Embryonic facial prominence (tissue), 1 donor: Measurements from ENCODE around the gene ACBD4.
A peak's percentile ranks its signal among the peaks of the same experiment; 100 is the strongest.
"Not testable (repeated sequence)": the region's sequence is repeated elsewhere in the genome, so short reads cannot be mapped to it uniquely, and the experiment has no call there.

Experiments
- DNase-seq: peaks from one replicate; pipeline ENCODE4 v3.0.0-alpha.2; 2016; ENCODE audit errors: extremely low spot score

ACBD4 gene

DNA sequence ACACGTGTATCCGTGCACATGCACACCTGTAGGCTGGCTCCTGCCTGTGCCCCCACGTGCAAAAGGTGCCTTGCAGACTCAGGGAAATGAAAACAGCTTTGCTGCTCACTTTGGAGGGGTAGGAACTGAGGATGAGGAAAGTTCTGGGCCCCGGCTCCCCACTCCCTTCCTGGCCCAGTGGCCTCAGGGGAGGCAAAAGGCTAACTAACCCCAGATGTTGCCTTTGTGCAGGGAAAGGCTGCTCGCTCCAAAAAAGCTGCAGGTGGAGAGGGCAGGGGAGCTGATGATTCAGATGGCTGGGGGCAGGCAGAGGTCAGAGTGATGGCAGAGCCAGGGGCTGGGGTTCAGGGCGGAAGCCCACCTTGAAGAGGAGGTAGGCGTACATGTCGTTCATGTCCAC, 15.5 kb upstream of the ACBD4 start:
- no peak for DNase-seq

DNA sequence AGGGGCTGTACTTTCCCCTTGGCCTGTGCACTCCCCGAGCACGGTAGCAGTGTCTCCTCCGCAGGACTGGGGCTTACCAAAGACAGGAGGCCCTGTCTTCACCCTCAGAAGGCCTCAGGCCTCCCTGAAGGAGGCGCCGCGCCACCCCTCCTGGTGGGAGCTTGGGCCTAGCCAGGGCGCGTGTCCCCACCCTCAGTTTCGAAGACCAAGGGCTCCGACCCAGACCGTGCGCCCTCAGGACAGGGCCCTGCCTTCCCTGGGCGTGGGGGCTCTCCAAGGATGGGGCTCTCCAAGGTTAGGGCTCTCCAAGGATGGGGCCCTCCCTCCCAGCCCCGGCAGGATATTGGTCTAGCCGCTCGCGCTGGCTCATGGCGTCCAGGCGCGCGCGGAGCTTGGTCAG, 14.9 kb upstream of the ACBD4 start:
- no peak for DNase-seq

DNA sequence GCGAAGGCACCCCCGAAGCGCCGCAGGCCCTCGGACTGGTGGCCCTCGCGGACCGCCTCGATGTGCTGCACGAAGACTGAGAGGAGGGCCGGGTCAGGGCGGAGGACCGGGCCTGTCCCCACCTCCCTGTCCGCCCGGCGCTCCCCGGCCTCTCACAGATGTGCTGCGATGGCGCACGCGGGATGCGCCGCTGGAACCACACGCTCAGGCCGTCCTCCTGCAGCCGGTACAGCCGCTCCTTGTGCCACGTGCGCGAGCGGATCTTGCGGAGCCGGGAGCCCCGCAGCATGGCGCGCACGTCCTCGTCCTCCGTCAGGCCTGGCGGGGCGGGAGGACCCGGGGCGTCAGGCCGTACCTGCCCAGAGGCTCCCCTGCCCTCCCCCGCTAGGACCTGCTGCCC, 14.4 kb upstream of the ACBD4 start:
- DNase-seq: no peak

DNA sequence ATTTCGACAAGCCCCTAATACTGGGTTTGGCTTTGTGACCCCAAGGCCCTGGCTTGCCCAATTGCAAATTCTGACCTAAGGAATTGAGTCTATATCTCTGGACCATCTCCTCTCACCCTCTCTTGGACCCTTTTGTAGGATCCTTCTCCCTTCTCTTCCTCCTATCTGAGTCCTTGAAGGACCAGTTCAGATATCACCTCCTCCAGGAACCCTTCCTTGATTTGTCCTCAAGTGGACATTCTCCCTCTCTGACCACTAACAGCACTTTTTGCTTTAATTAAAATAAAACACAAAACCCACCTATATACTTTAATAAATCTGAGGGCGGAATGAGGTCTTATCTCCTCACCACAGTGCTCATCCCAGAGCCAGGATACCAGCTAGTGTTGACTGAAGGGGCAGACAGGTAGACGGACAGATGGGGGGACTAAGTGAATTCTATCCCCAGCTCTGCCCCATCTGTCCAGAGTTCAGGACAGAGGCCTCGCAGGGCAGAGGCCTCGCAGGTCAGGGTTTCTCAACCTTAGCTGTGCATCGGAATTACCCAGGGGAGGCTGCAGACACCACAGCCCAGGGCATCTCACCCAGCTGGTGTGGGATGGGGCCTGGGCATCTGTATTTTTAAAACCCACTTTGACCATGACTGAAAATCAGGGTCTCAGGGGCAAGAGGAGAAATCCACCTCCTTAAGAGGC, 12.3 kb upstream of the ACBD4 start:
- no peak for DNase-seq

DNA sequence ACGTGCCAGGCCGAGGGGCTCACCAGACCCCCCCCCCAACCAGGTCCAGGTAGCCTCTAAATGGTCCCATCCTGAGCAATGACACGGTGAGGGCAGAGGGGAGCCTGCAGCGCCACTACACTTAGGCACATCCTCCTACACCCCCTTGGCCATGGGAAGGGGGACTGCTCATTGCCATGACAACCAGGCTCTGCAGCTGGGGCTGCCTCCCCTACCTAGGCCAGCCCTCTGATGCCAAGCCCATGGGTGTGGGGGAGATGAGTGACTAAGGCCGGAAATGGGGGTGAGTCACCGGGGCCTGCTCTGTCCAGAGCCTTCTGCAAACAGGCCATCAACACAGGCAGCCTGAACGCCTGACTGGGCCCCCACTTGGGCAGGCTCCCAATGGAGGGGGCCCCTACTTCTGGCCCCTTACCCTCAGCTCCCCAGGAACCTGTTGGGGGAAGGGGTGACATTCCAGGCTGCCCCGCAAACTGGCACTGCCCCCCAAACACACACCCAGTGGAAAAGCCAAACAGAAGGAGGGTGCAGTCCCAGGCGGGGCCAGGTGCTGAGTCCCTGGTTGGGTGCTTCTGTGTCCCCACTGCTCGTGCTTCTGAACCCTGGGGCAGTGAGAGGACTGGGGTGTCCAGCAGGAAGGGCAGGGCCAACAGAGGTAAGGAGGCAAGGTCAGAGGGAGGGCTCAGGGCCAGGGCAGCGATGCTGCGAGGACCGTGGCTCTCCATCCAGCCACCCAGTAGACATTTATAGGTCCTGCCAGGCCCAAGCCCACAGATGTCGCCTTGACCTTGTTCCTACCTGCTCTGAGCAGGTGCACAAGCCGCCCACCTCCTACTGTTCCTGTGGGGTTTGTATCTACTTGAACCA, 11.3 kb upstream of the ACBD4 start:
- DNase-seq: no peak

DNA sequence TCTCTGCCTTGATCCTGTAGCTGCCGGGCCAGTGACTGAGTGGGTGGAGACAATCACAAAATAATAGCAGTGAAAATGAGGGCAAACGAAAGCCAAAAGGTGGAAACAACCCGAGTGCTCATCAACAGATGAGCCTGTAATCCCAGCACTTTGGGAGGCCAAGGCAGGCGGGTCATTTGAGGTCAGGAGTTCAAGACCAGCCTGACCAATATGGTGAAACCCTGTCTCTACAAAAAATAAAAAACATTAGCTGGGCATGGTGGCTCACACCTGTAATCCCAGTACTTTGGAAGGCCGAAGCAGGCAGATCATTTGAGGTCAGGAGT, 10.7 kb upstream of the ACBD4 start:
- not testable (repeated sequence) for DNase-seq

DNA sequence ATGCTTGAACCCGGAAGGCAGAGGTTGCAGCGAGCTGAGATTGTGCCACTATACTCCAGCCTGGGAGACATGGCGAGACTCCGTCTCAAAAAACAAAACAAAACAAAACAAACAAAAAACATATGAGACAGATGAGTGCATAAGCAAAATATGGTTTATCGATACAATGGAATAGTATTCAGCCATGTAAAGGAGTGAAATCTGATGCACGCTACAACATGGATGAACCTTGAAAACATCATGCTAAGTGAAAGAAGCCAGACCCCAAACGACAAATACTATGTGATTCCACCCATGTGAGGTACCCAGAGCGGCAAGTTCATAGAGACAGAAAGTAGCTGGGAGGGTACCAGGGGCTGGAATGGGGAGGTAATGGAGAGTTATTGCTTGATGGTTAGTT, 10.0 kb upstream of the ACBD4 start:
- no peak for DNase-seq

DNA sequence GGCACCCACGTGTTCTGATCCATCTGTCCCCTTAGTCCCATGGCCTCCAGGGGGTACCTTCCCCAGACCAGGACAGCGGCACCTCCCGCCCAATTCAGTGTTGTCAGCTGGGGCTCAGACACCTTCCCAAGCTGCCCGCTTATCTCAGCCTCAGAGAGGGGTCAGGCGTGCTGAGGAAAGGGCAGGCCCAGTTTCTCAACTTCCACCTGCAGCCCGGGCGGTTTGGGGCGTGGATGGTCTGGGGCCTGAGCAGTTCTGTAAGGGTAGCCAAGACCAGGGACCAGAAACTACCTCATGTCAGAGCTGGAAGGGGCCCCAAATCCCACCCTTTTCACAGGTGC, 8.3 kb upstream of the ACBD4 start:
- no peak for DNase-seq

DNA sequence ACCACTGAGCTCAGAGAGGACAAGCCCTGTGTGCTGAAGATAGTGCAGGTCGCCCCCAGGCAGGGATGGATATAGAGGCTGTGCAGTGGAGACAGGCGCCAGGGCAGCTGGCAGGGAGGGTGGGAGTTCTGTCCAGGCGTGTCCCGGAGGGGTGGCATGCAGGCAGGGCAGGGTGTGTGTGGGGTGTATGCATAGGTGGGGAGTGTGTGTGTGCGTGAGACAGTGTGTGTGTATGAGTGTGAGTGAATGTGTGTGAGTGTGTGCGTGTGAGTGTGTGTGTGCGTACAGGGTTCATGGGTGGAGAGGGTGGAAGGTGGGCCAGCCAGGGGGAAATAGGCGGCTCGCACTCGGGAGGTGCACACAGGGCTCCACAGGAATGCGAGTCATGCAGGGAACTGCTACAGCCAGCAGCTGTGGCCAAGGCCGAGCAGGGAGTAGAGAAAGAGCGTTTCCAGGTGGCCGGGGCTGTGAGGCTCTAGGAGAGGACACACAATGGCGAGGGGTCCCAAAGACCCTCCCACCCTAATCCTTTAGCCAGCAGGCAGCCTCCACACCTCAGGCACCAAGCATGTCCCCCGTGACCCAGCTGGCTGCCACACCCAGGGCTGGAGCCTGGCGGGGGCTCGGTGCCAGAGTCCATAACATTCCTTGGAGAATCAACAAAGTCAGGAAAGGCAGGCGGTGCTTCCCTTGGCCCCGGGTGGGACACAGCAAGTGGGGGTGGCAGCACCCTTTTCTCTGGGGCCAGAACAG, 7.8 kb upstream of the ACBD4 start:
- no peak for DNase-seq

DNA sequence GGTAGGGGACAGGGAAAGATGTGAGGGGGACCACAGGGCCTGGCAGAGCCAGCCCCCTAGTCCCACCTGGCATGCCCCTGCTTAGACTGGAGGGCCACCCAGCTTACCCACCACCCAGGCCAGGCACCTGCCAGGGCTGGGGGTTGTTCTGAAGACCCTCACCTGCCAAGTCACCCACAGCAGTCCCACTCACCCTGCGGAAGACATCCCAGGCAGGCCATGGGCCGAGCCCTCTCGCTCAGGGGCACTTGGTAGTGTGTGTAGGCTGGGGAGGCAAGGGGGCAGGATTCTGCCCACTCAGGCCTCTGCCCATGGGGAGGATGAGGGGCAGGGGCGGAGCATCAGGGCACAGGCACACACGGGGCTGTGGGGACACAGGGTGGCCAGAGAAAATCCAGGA, 7.2 kb upstream of the ACBD4 start:
- no peak for DNase-seq

DNA sequence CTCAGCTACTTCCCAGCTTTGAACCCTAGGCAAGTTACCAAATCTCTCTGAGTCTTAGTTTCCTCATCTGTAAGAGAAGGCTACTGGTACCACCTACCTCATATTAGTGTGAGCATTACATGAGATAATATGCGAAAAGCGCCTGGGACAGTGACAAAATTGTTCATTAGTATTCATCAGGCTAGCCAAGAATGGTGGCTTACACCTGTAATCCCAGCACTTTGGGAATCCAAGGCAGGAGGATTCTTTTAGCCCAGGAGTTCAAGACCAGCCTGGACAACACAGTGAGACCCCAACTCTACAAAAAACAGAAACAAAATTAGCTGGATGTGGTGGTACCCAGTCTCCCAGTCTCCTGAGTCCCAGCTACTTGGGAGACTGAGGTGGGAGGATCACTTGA, 6.5 kb upstream of the ACBD4 start:
- DNase-seq: no peak

DNA sequence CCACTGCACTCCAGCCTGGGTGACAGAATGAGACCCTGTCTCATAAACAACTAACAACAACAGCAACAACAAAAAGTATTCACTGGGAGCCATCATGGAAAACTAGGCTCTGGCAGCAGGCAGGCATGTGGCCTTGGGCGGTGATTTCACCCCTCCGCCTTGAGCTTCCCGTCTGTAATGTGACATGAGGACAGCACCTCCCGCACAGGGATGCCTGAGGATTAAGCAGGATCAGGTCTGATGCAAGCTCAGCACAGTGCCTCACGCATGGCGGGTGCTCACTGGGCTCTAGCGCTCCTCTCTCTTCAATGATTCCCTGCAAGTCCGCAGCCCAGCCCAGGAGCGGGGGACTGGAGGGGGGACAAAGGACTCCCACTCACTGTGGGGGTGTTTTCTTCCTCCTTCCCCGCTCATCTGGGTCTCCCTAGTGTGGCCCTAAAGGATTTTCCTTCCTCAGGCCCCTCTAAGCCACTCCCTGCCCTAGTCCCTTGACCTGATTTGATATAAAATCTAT, 6.0 kb upstream of the ACBD4 start:
- no peak for DNase-seq

DNA sequence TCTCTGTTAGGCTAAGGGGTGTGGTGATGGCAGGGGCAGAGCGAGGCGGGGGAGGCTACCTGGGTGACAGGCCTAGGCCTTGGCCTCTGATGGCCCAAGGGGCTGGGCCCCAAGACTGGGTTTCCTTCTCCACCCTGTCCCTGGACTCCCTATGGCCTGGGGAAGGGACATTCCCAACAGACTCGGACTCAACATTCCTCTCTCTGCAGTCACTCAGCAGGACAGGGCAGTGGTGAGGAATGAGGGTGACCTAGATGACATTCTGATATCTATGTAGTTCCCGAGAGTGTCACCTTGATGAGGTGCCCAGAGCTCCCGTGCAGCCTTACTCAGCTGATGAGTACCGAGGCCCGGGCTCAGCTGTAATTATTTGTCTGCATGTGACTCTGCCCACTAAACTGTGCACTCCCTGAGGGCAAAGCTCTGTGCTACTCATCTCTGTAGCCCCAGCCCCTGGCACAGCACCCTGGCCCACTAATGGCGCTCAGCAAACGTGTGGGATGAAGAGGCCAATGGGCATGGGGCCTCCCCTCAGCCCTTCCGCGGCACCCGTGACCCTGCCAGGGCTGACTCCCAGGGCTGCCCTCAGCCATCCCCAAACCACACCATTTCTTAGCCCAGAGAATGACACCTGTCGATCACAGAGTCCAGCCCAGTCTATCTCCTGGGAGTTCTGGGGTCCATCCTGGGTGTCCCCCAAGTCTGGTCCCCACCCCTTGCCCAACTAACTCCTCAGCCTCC, 5.4 kb upstream of the ACBD4 start:
- no peak for DNase-seq

DNA sequence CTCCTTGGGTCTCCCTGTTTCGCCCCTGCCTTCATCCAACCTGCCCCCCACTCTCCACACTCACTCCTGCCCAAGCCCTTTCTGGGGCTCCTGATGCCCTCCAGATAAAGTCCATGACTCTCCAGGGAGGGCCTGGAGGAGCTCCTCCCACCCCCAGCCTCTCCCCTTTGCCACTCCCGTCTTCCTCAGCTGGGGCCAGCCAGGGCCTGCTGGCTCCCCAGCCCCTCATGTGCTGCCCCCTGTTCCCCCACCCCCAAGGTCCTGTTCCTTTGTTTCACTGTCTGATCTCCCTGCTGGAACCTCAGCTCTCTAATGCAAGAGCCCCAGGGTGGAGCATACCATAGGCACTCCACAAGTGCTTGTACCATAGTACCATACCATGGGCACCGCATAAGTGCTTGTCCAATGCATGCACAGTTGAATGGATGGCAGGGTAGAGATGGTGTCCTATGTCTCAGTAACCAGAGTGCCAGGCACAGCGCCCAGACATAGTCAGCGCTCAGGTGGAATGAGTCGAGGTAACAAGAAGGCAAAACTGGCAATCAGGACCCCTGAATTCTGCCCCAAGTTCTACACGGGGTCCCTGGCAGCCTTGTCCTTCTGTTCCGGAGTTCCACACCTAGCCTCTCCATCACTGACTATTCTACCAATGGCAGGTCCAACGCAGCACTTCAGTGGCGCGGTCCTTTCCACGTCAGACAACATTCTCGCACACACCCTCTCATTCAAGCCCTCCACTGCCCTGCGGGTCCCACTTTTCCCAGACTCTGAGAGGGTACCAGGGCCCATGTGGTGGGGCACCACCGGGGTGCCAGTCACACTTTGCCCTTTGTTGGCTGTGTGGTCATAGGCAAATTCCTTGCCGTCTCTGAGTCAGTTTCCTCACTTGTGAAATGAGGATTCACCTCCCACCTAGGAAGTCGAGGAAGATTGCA, 4.5 kb upstream of the ACBD4 start:
- DNase-seq: no peak

DNA sequence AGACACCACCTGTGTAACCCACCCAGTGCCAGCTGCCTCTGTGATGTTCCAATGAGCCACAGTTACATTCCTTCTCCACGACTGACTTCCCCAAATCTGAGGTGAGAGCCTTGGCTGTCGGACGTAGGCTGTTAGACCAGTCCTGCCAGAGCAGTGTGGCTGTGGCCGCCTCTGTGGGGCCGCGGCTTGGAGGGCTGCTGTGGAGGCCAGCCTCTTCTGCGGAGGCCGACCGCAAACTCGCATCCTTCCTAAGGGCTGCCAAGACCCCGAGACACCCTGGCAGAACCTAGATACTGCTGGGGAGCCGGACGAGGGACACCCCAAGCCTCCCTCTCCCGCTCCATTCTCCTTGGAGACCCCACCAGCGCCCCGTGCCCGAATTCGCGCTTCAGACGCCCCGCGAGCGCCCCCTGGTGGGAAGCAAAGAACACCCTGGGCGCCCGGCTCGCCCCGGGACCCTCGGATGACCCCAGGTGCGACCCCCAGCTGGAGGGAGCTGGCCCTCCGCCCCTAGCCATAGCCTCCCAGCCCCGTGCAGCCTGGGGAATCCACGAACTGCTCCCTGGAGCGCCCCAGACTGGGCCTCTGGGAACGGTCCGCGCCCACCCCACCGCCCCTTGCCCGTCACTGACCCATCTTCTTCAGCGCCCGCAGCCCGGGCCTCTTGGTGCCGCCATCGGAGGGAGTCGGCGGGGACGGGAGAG, 3.7 kb upstream of the ACBD4 start:
- DNase-seq: no peak

DNA sequence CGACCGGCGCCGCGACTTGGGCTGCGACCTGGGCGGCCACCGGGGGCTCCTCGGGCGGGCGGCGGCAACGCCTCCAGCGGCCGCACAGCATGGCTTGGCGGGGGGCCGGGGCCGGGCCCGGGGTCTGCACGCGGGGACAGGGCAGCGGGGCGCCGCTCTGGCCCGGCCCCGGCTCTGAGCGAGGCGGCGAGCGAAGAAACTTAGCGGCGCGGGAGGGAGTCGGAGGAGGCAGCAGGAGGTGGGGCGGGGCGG, 3.2 kb upstream of the ACBD4 start, which contains the start of gene PLCD3:
Gene PLCD3 (minus strand): TSS at position 196 of the 252 bp plus-strand sequence. CDS start 105 bp downstream, at position 91.
- no peak for DNase-seq

DNA sequence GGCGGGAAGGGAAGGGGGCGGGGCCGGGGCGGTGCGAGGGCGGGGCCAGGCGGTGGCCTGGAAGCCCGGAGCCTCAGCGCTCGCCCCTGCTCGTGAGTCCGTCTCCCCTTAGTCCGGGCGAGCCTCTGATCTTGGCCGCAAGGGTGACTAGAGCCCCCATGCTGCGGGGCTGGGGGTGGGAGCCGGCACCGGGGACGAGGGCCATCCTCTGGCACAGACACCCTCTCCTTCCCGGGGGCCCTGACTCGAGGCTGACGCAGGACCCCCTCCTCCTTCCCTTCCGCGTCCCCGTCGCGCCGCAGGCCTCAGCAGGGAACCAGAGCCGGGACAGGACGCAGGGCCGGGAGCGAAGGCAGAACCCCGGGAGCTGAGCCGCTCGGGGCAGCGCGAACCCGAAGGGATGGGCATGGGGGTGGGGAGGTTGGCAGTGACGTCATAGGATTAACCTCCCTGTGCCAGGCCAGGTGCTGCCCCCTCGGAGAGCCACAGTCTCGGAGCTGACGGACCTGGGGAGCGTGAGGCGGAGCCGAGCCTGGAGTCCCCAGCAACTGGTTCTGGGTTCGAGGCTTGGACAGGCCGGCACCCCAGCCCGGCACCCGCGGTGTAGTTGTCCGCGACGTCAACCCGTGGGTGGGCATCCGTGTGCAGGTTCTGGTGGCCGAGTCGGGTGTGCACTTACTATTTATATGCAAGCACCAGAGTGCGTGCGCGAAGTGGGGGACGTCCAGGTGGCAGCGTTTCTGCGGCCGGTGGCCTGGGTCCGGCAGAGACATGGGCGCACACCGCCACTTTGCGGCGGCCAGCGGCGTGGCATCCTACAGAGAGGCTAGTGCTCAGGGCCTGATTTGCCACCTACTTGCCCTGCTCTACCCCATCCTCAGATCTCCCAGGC, 2.7 kb upstream of the ACBD4 start:
- DNase-seq: peak; percentile 74

DNA sequence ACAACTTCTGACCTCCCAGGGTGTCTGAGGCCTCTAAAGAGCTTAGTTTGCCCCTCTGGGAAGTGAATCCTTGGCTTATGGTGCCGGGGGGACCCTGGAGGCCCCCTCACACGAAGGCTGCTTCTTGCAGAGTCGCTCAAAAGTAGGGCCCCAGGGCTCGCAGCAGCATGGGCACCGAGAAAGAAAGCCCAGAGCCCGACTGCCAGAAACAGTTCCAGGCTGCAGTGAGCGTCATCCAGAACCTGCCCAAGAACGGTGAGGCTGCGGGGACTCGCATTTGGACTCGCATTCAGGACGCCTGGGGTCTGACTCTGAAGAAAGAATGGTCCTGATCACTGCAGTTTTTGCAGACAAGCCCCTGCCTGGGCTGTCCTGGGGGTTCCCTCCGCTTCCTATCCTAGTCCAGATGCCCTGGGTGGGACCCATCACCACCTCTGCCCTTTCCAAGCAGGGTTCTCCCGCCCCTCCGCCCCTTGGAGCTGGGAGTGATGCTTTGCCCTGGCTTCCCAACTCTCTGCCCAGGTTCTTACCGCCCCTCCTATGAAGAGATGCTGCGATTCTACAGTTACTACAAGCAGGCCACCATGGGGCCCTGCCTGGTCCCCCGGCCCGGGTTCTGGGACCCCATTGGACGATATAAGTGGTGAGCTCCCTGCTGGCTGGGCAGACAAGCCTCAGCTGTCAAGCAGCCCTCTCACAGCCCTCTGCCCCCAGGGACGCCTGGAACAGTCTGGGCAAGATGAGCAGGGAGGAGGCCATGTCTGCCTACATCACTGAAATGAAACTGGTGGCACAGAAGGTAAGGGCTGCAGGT, 698 bp downstream of the ACBD4 start:
- no peak for DNase-seq
